ENCODE data around the gene PRKAR2B.

DNA sequence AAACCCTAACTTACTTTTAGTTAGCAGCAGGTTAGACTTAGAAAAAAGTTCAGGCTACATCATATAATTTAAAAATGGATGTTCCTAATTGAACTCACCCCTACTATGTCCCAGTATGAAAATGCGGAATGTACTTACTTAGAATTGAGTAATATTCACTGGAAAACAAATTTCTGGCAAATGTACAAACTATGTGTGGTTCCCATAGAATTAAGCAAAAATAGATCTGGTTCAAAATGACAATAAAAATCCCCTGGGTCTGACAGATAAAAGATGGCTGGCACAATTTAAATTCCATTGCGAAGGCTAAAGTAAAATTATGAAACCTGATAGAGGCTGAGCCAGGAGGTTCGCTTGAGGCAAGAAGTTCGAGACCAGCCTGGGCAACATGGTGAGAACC, 42.4 kb upstream of the PRKAR2B start:
- TF ChIP-seq POLR2A (IDR thresholded peaks at IDR 0.05; ENCODE audit: low read depth, low read length) (no peak), TAF1 (IDR thresholded peaks at IDR 0.05; ENCODE audit: low read depth, low read length) (no peak), SPI1 (IDR thresholded peaks at IDR 0.05; ENCODE audit: low read depth, low read length) (no peak), POLR2AphosphoS5 (IDR thresholded peaks at IDR 0.05; ENCODE audit: low read depth, low read length) (no peak)

Data from GM12891 (cell line).